Ovary (tissue), 3 donors: ENCODE measurements around the gene INVS.

ENCODE experiments used
- CTCF ChIP-seq, 3 donors: fragments of 450-650 bp in 2 of 3; fragments of 200-600 bp in 1 of 3; IDR thresholded peaks; one replicate each; pipeline versions ENCODE4 v1.5.1 to v1.8.0; 2016 to 2022; ENCODE audit warnings: antibody characterized with exemption in 3 of 3, mild to moderate bottlenecking in 1 of 3
- POLR2A ChIP-seq: fragments of 450-650 bp; IDR thresholded peaks from one replicate; pipeline ENCODE4 v1.6.1; 2017; ENCODE audit warnings: antibody characterized with exemption, mild to moderate bottlenecking, moderate library complexity
- donor health status: DM: no; HTN: no; CAD: no.

GRCh38 chr9:100070104-100071041 lies 28.7 kb upstream of the INVS start:
- TF ChIP-seq POLR2A (no peak), CTCF (IDR thresholded peaks at IDR 0.05) (no peak)
